ENCODE results near the gene TMEM33.

DNA sequence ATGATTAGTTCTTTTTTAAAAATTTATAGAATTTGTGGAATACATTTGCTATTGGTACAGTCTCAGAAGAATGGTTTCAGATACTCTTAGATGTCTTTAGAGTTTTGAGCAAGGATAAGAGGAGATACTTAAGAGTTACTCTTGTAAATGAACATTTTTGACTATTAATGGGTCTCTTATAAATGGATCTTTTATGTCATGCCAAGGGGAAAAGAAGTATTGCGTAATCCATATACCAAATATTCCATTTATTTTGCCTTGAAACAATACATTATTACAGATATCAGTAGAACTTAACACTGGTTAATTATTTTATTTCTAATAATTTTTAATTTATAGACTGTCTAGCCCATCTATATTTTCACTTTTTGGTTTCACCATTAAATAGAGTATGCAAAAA is 29.2 kb downstream of the TMEM33 start:
- TF ChIP-seq SUZ12 (IDR thresholded peaks at IDR 0.05; ENCODE audit: extremely low read depth, insufficient read depth, insufficient read length): no peak
- no peak for TF ChIP-seq YY1 (IDR thresholded peaks at IDR 0.05; ENCODE audit: insufficient read depth, insufficient read length)

Data from NT2/D1 (cell line).